ENCODE measurements around the gene KCNK4. TPM values are rescaled to one million over a fixed set of nuclear protein-coding genes. Genes with fewer than 3 reads are reported as not detected.

The KCNK4 gene
- total and polyA plus RNA-seq, 8 donors = not detected

DNA sequence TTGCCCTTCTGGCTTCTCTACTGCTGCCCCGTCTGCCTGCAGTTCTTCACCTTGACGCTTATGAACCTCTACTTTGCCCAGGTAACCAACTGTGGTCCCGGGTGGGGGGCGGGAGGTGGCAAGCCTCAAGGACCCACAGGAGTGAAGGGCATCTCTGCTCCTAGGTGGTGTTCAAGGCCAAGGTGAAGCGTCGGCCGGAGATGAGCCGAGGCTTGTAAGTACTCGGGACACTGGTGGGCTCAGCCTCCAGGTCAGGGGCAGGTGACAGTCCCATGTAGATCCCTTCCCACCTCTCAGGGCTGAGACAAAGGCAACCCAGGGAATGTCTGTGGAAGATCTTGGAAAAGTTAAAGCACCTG, 4.3 kb upstream of the KCNK4 start:
- DNase-seq = no peak
- WGBS, 5 donors = 89 to 93% (median 91%) methylated on average over 9 of the region's 9 CpGs
- TF ChIP-seq POLR2AphosphoS5 (IDR thresholded peaks at IDR 0.05) (no peak), EP300 (IDR thresholded peaks at IDR 0.05) (no peak), CTCF (IDR thresholded peaks at IDR 0.05) (no peak), POLR2A (IDR thresholded peaks at IDR 0.05) (no peak)
- peaks cover 2 to 15% (median 7%) of the 10 kb centered on the region in 4 donors for H3K36me3 ChIP-seq
- H3K9me3 ChIP-seq = no peaks in the 10 kb centered on the region
- peaks cover 26 to 54% (median 49%) of the 10 kb centered on the region in 4 donors for H3K4me1 ChIP-seq
- H3K27me3 ChIP-seq = peaks cover 10 to 29% (median 16%) of the 10 kb centered on the region in 3 donors
- no peak overlapping the region for H3K4me3 ChIP-seq
- no peak overlapping the region for H3K27ac ChIP-seq
- intact Hi-C loops (cut with DNase I; ENCODE audit: low total_unique reads) = no loop called here

DNA sequence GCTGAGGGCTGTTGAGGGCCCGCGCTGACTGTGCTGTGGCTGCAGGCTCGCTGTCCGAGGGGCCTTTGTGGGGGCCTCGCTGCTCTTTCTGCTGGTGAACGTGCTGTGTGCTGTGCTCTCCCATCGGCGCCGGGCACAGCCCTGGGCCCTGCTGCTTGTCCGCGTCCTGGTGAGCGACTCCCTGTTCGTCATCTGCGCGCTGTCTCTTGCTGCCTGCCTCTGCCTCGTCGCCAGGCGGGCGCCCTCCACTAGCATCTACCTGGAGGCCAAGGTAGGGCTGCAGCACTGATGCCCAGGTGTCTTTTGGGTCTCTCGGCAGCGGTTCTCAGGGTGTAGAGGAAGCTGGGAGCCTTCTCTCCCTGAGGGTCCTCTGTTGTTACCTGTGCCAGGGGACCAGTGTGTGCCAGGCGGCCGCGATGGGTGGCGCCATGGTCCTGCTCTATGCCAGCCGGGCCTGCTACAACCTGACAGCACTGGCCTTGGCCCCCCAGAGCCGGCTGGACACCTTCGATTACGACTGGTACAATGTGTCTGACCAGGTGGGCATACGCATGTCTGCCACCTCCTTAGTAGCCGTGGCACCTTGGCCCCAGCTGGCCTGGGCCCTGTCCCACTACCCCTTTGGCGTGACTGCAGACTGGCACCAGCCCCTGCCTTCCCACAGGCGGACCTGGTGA, 3.3 kb upstream of the KCNK4 start:
- intact Hi-C loops (cut with DNase I; ENCODE audit: low total_unique reads) = no loop called here
- Histone ChIP-seq H3K4me3 (no peak overlapping the region), H3K4me1 (peaks cover 35 to 55% (median 49%) of the 10 kb centered on the region in 4 donors), H3K27ac (no peak overlapping the region), H3K36me3 (peaks cover 0 to 7% (median 0%) of the 10 kb centered on the region in 4 donors), H3K9me3 (no peaks in the 10 kb centered on the region), H3K27me3 (peaks cover 20 to 39% (median 27%) of the 10 kb centered on the region in 3 donors)
- DNase-seq = no peak
- 93 to 98% (median 96%) methylated on average over 29 to 33 of the region's 33 CpGs for WGBS, 5 donors
- TF ChIP-seq POLR2AphosphoS5 (IDR thresholded peaks at IDR 0.05) (no peak), EP300 (IDR thresholded peaks at IDR 0.05) (no peak), CTCF (IDR thresholded peaks at IDR 0.05) (no peak), POLR2A (IDR thresholded peaks at IDR 0.05) (no peak)

GRCh38 chr11:64288353-64288750, 2.8 kb upstream of the KCNK4 start:
- H3K4me3 ChIP-seq = no peak overlapping the region
- peaks cover 0 to 7% (median 0%) of the 10 kb centered on the region in 4 donors for H3K36me3 ChIP-seq
- peaks cover 31 to 49% (median 43%) of the 10 kb centered on the region in 4 donors for H3K4me1 ChIP-seq
- H3K27me3 ChIP-seq = peaks cover 25 to 45% (median 32%) of the 10 kb centered on the region in 3 donors
- DNase-seq = no peak
- TF ChIP-seq POLR2AphosphoS5 (IDR thresholded peaks at IDR 0.05) (no peak), CTCF (IDR thresholded peaks at IDR 0.05) (no peak), EP300 (IDR thresholded peaks at IDR 0.05) (no peak), POLR2A (IDR thresholded peaks at IDR 0.05) (no peak)
- H3K27ac ChIP-seq = no peak overlapping the region
- no peaks in the 10 kb centered on the region for H3K9me3 ChIP-seq
- intact Hi-C loops (cut with DNase I; ENCODE audit: low total_unique reads) = no loop called here
- WGBS, 5 donors = 85 to 96% (median 94%) methylated on average over 9 of the region's 9 CpGs

DNA sequence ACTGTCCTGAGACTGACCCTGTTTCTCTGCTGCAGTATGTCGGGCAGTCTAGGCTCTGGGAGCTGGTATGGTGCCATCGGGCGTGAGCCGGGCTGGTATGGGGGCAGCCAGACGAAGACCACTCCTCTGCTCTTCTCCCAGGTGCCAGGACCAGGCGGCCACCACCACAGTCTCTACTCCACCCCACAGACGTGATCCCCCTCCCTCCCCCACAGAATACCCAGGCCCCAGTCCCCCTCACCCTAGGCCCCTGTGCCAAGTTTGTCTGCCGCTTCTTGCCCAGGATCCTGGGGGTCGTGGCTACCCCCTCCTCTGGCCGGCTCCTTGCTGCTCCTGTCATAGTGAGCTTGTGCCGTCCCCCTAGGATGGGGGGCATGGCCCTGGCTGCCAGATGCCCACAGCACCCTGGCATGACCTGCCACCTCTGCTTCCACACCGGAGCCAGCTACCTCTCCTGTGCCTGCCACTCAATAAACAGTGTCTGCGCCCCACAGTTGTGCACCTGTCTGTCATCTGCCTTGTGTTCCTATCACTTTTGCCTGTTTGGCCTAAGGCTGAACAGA, 2.0 kb upstream of the KCNK4 start:
- WGBS, 5 donors = 89 to 96% (median 94%) methylated on average over 13 of the region's 13 CpGs
- Histone ChIP-seq H3K36me3 (peaks cover 0 to 7% (median 0%) of the 10 kb centered on the region in 4 donors), H3K4me1 (peaks cover 25 to 42% (median 36%) of the 10 kb centered on the region in 4 donors), H3K4me3 (no peak overlapping the region), H3K27me3 (peaks cover 26 to 52% (median 38%) of the 10 kb centered on the region in 3 donors), H3K9me3 (no peaks in the 10 kb centered on the region), H3K27ac (no peak overlapping the region)
- TF ChIP-seq POLR2A (IDR thresholded peaks at IDR 0.05) (no peak), CTCF (IDR thresholded peaks at IDR 0.05) (no peak), EP300 (IDR thresholded peaks at IDR 0.05) (no peak), POLR2AphosphoS5 (IDR thresholded peaks at IDR 0.05) (no peak)
- DNase-seq = no peak
- intact Hi-C loops (cut with DNase I; ENCODE audit: low total_unique reads) = no loop called here
